Parathyroid adenoma (tissue), 2 donors: ENCODE results near the gene GDF9.

Source experiments
- H2AFZ ChIP-seq: fragments of 300-600 bp; sonication (generic); one replicate; pipeline ENCODE4 v1.7.0; 2017; ENCODE audit warnings: antibody characterized with exemption, mild to moderate bottlenecking
- H3K27ac ChIP-seq: fragments of 300-600 bp; sonication (generic); one replicate; pipeline ENCODE4 v1.7.0; 2017
- H3K27me3 ChIP-seq: fragments of 300-600 bp; sonication (generic); one replicate; pipeline ENCODE4 v1.7.0; 2017; ENCODE audit warnings: low read length; ENCODE audit not compliant: control insufficient read depth, insufficient read depth
- H3K36me3 ChIP-seq: fragments of 300-600 bp; sonication (generic); one replicate; pipeline ENCODE4 v1.7.0; 2017; ENCODE audit warnings: low read length; ENCODE audit not compliant: control insufficient read depth, insufficient read depth
- H3K4me1 ChIP-seq: fragments of 300-600 bp; sonication (generic); one replicate; pipeline ENCODE4 v1.7.0; 2017; ENCODE audit warnings: control low read depth
- H3K4me2 ChIP-seq: fragments of 300-600 bp; sonication (generic); one replicate; pipeline ENCODE4 v1.7.0; 2017; ENCODE audit warnings: low read length
- H3K4me3 ChIP-seq: fragments of 300-600 bp; sonication (generic); one replicate; pipeline ENCODE4 v1.7.0; 2017; ENCODE audit warnings: low read depth, low read length
- H3K79me2 ChIP-seq: fragments of 300-600 bp; sonication (generic); one replicate; pipeline ENCODE4 v1.7.0; 2017; ENCODE audit warnings: control low read depth
- H3K9ac ChIP-seq: fragments of 300-600 bp; sonication (generic); one replicate; pipeline ENCODE4 v1.7.0; 2017; ENCODE audit warnings: mild to moderate bottlenecking
- H3K9me3 ChIP-seq: fragments of 300-600 bp; sonication (generic); one replicate; pipeline ENCODE4 v1.7.0; 2017; ENCODE audit warnings: low read length; ENCODE audit not compliant: control insufficient read depth
- TF ChIP-seq, protein P1 (sequence below): fragments of 300-600 bp; sonication (generic); IDR thresholded peaks from one replicate; pipeline ENCODE4 v1.7.0; 2017; ENCODE audit warnings: antibody characterized with exemption, mild to moderate bottlenecking
- donor health status: primary hyperparathyroidism.

GDF9 gene

DNA sequence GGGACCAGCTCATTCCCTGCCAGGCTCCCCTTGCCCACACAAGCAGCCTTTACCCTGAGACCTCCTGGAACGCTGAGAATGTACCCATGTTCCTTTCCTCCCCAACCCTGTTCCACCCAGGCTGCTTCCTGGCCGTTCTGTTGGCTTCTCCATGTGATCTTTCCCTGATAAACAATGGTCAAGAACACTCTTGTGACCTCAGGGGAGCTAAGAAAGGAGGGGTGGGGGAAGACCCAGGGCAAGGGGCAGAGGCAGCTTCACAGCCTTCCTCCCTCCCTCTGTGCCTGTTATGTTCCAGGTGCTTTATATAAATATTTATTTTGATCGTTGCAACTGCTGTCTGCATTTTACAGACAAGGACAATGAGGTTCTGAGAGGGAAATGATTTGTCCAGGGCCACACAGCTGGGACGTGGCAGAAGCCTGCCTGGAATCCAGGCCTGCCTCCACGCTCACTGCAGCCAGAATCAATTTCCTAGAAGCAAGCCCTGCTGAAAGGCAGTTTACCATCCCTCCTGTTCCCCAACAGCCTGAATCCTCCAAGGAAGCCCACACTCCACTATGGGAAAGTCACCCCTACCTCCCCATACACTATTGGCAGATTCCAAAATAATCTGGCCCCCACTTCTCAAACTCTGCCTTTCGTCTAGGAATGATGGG, 39.7 kb downstream of the GDF9 start:
- H3K36me3 ChIP-seq: no peaks in the 10 kb centered on the region
- no peak overlapping the region for H3K9ac ChIP-seq
- no peak overlapping the region for H2AFZ ChIP-seq
- TF ChIP-seq, protein P1, sequence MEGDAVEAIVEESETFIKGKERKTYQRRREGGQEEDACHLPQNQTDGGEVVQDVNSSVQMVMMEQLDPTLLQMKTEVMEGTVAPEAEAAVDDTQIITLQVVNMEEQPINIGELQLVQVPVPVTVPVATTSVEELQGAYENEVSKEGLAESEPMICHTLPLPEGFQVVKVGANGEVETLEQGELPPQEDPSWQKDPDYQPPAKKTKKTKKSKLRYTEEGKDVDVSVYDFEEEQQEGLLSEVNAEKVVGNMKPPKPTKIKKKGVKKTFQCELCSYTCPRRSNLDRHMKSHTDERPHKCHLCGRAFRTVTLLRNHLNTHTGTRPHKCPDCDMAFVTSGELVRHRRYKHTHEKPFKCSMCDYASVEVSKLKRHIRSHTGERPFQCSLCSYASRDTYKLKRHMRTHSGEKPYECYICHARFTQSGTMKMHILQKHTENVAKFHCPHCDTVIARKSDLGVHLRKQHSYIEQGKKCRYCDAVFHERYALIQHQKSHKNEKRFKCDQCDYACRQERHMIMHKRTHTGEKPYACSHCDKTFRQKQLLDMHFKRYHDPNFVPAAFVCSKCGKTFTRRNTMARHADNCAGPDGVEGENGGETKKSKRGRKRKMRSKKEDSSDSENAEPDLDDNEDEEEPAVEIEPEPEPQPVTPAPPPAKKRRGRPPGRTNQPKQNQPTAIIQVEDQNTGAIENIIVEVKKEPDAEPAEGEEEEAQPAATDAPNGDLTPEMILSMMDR: no peak
- H3K9me3 ChIP-seq: no peaks in the 10 kb centered on the region
- no peak overlapping the region for H3K4me3 ChIP-seq
- no peak overlapping the region for H3K4me2 ChIP-seq
- H3K27me3 ChIP-seq: no peaks in the 10 kb centered on the region
- no peak overlapping the region for H3K27ac ChIP-seq
- H3K79me2 ChIP-seq: no peaks in the 10 kb centered on the region
- H3K4me1 ChIP-seq: peaks cover 7% of the 10 kb centered on the region

DNA sequence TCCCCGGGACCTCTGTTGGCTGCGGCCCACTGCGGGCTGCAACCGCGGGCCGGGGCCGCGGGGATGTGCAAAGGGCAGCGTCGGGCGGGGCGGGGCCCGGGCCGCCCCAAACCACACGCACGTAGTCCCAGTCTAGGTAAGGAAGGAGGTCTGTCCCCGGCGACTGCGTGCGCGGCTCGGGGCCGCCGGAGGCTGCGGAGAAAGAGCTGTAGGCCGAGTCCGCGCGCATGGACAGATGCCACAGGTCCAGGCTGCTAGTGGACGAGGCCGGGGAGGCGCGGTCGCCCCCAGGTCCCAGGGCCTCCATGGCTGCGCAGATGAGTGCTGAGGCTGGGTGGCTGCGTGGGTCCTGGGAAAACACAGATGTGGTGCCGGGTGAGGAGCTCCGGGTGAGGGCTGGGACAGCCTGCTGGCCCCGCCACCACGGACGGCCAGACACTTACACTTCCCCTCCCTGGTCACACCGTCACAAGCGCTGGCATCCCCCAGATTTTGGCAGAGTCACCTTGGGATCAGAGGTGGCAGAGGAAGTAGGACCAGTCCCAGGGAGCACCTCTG, 40.4 kb downstream of the GDF9 start:
- no peak overlapping the region for H3K9ac ChIP-seq
- H3K79me2 ChIP-seq: no peaks in the 10 kb centered on the region
- no peak overlapping the region for H3K4me2 ChIP-seq
- TF ChIP-seq, protein P1: no peak
- no peak overlapping the region for H3K4me3 ChIP-seq
- no peak overlapping the region for H2AFZ ChIP-seq
- H3K4me1 ChIP-seq: peaks cover 7% of the 10 kb centered on the region
- no peaks in the 10 kb centered on the region for H3K36me3 ChIP-seq
- no peaks in the 10 kb centered on the region for H3K27me3 ChIP-seq
- H3K27ac ChIP-seq: no peak overlapping the region
- H3K9me3 ChIP-seq: no peaks in the 10 kb centered on the region

DNA sequence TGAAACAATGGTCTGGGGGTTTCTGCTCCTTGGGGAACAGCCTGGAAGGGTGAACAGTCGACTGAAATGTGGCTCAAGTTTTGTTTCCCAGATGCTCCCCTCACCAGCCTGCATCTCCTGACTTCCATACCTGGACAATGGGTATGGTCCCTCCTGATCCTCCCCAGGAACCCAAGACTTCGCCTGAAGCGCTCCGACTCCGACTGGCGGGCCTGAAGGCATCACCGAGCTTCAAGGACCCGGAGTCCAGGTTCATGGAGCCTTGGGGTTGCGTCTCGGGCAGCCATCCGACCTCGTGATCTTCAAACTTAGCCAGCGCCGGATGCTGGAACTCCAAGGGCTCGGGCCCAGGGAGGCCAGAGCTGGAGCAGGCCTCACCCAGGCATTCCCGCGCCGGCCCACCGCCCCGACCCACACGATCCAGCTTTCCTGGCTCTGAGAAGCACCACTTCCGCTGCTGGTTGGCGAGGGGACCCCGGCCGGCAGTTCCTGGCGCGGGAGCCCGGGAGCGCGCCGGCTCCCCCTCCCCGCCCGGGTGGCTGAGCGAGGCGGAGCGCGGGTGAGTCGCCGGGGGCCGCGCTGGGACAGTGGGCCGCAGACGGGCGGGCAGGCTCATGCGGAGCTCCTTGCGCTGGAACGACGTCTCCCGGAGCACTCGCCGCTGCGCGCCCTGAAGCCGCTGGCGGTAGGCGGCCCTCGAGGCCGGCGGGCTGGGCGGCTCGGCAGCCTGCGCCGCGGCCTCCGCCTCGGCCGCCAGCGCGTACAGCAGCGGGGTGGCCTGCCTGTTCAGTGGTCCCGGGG, 41.0 kb downstream of the GDF9 start:
- no peaks in the 10 kb centered on the region for H3K9me3 ChIP-seq
- H3K4me1 ChIP-seq: peaks cover 7% of the 10 kb centered on the region
- H3K36me3 ChIP-seq: no peaks in the 10 kb centered on the region
- no peak overlapping the region for H3K27ac ChIP-seq
- H3K4me2 ChIP-seq: no peak overlapping the region
- H3K4me3 ChIP-seq: no peak overlapping the region
- no peaks in the 10 kb centered on the region for H3K79me2 ChIP-seq
- H3K27me3 ChIP-seq: no peaks in the 10 kb centered on the region
- H2AFZ ChIP-seq: no peak overlapping the region
- TF ChIP-seq, protein P1: no peak
- H3K9ac ChIP-seq: no peak overlapping the region

DNA sequence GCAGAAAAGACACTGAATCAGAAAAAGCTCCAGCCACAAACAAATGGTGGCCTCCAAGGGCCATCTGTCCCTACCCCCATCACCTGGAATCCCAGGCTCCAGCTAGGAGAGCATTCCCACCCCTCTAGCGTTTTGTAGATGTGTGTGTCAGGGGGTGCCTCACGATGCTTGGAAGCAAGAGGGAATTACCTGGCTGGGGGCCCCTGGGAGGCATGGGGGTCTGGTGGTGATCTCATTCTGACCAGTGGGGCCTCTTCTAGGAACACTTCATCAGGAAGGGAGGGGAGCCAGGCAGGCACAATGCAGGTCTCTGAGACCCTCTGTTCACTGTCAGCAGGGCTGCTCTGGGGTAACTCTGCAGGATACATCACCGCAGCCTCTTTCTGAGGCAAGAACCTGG, 41.8 kb downstream of the GDF9 start:
- no peaks in the 10 kb centered on the region for H3K79me2 ChIP-seq
- H2AFZ ChIP-seq: no peak overlapping the region
- H3K27ac ChIP-seq: no peak overlapping the region
- H3K4me1 ChIP-seq: peaks cover 4% of the 10 kb centered on the region
- H3K4me2 ChIP-seq: no peak overlapping the region
- H3K9ac ChIP-seq: no peak overlapping the region
- no peaks in the 10 kb centered on the region for H3K9me3 ChIP-seq
- H3K27me3 ChIP-seq: no peaks in the 10 kb centered on the region
- H3K4me3 ChIP-seq: no peak overlapping the region
- no peaks in the 10 kb centered on the region for H3K36me3 ChIP-seq
- TF ChIP-seq, protein P1: no peak
